ENCODE results near the gene SLC41A2. TPM values are rescaled to one million over a fixed set of nuclear protein-coding genes. Genes with fewer than 3 reads are reported as not detected.
"Not testable (repeated sequence)": the region's sequence is repeated elsewhere in the genome, so short reads cannot be mapped to it uniquely, and the experiment has no call there.

The SLC41A2 gene
- total RNA-seq, 2 experiments from 2014 or later, result 7.9 to 11.1 TPM

DNA sequence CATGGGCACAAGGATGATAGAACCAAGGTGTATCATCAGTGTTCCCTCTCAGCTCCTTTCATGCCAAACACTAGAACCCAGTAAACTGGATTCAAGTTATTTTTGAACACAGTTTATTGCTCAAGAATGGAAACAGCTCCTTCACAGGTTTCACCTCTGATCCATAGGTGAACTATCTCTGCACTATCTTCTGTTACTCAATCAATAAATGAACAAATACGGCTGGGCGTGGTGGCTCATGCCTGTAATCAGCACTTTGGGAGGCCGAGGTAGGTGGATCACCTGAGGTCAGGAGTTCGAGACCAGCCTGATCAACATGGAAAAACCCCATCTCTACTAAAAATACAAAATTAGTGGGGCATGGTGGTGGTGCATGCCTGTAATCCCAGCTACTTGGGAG is 9.4 kb downstream of the SLC41A2 start:
- intact Hi-C loops (cut with DNase I, micrococcal nuclease); H3K27me3 Mint-ChIP-seq; H3K4me3 Mint-ChIP-seq; DNase-seq; H3K36me3 Mint-ChIP-seq (ENCODE audit: low read depth); H3K27ac Mint-ChIP-seq; H3K9me3 Mint-ChIP-seq (ENCODE audit: low read depth); H3K4me1 Mint-ChIP-seq; ATAC-seq; POLR2A ChIA-PET: not testable (repeated sequence)
- CTCF ChIA-PET, result interaction anchor here (0.6 to 0.8 kb wide), 2 partner anchors 253 to 308 kb away, joined by 3 read pairs; no protein-coding TSS in a partner anchor

DNA sequence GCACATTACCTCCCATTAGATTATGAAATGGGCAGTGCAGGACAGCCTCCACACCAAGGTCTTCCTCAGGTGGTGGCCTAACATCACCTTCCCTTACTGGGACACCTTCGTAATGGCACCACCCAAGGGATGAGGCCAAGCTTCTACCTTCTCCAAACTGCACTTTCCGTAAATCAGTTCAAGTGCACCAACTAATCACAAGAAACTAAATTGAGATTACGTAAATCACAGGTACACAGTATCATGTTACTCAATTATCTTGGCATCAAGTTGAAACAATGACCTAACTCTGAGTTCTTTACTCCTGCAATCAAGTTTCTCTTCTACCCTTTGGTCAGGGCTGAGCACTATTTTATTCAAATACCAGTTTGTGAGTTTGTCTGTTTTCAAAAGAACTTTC is 13.8 kb downstream of the SLC41A2 start:
- intact Hi-C loops (cut with DNase I, micrococcal nuclease), result no loop called here
- Mint-ChIP-seq H3K27ac (no peak overlapping the region), H3K4me1 (no peaks in the 10 kb centered on the region), H3K36me3 (ENCODE audit: low read depth) (no peaks in the 10 kb centered on the region), H3K27me3 (no peaks in the 10 kb centered on the region), H3K9me3 (ENCODE audit: low read depth) (peaks cover 2% of the 10 kb centered on the region), H3K4me3 (no peak overlapping the region)
- DNase-seq, result no peak
- ATAC-seq, result no peak
- ChIA-PET POLR2A (no interaction called here), CTCF (no interaction called here)

DNA sequence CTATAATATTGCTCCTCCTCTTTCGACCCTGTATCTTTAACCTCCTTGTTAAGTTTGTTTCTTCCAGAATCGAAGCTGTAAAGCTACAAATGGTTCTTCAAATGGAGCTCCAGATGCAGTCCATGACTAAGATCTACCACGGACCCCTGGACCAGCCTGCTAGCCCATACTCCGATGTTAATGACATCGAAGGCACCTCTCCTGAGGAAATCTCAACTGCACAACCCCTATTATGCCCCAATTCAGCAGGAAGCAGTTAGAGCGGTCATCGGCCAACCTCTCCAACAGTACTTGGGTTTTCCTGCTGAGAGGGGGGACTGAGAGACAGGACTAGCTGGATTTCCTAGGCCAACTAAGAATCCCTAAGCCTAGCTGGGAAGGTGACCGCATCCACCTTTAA is 14.7 kb downstream of the SLC41A2 start:
- H3K27ac Mint-ChIP-seq; H3K27me3 Mint-ChIP-seq; ATAC-seq; POLR2A ChIA-PET; H3K4me1 Mint-ChIP-seq; intact Hi-C loops (cut with DNase I, micrococcal nuclease); H3K36me3 Mint-ChIP-seq (ENCODE audit: low read depth); DNase-seq; H3K9me3 Mint-ChIP-seq (ENCODE audit: low read depth); H3K4me3 Mint-ChIP-seq: not testable (repeated sequence)
- CTCF ChIA-PET, result interaction anchor here (0.9 to 2.9 kb wide), 3 partner anchors 10 to 540 kb away, joined by 3 to 16 read pairs (median 6); no protein-coding TSS in a partner anchor

DNA sequence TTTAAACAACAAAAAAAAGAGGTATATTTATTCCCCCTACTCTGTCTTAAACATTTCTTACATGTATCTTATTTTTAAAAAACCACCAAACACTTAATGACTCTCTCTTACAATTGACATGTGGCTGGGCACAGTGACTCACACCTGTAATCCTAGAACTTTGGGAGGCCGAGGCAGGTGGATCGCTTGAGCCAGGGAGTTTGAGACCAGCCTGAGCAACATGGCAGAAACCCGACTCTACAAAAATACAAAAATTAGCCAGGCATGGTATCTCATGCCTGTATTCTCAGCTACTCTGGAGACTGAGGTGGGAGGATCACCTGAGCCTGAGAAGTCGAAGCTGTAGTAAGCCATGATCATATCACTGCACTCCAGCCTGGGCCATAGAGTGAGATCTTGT is 16.0 kb downstream of the SLC41A2 start:
- H3K27me3 Mint-ChIP-seq, result peaks cover 4% of the 10 kb centered on the region
- DNase-seq (no peak), ATAC-seq (no peak)
- H3K27ac Mint-ChIP-seq, result no peak overlapping the region
- ChIA-PET POLR2A (no interaction called here), CTCF (interaction anchor here (1.2 to 2.9 kb wide), 2 partner anchors 11 to 12 kb away, joined by 6 to 16 read pairs; no protein-coding TSS in a partner anchor)
- intact Hi-C loops (cut with DNase I, micrococcal nuclease), result no loop called here
- H3K36me3 Mint-ChIP-seq (ENCODE audit: low read depth), result no peaks in the 10 kb centered on the region
- no peaks in the 10 kb centered on the region for H3K4me1 Mint-ChIP-seq
- H3K9me3 Mint-ChIP-seq (ENCODE audit: low read depth), result peaks cover 2% of the 10 kb centered on the region
- H3K4me3 Mint-ChIP-seq, result no peak overlapping the region

DNA sequence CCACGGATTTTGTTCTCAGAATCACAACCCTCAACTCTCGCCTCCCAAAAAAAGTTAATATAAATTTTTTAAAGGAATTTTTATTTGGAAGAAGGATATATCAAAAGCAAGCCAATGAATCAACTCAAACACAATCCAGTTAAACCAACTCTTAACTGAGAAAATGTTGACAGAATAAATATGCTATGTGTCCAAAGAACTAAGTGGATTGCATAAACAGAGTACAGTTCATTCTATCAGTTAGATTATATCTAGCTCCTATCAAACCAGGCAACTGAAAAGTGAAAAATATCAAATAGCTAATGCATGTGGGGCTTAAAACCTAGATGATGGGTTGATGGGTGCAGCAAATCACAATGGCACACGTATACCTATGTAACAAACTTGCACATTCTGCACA is 16.6 kb downstream of the SLC41A2 start:
- Mint-ChIP-seq H3K27ac (no peak overlapping the region), H3K9me3 (ENCODE audit: low read depth) (peaks cover 2% of the 10 kb centered on the region), H3K4me1 (no peaks in the 10 kb centered on the region), H3K36me3 (ENCODE audit: low read depth) (no peaks in the 10 kb centered on the region), H3K27me3 (peaks cover 4% of the 10 kb centered on the region), H3K4me3 (no peak overlapping the region)
- intact Hi-C loops (cut with DNase I, micrococcal nuclease), result no loop called here
- ChIA-PET CTCF (interaction anchor here (2.9 kb wide), 1 partner anchor 10 kb away, joined by 16 read pairs; no protein-coding TSS in a partner anchor), POLR2A (interaction anchor here (0.8 kb wide), 1 partner anchor 241 kb away, joined by 12 read pairs; no protein-coding TSS in a partner anchor)
- no peak for DNase-seq
- no peak for ATAC-seq

DNA sequence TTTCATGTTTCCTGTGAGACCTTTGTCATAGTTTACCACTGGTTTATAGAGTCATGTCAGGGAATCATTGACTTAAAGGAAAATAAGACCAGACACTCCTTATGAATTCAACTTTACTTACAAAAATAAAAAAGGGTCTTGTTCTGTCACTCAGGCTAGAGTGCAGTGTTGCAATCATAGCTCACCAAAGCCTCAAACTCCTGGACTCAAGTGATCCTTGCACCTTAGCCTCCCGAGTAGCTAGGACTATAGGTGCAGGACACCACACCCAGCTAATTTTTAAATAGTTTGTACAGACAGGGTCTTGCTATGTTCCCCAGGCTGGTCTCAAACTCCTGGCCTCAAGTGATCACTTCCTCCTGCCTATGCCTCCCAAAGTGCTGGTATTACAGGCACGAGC is 19.0 kb downstream of the SLC41A2 start:
- no peak for DNase-seq
- no peaks in the 10 kb centered on the region for H3K9me3 Mint-ChIP-seq (ENCODE audit: low read depth)
- H3K27ac Mint-ChIP-seq, result no peak overlapping the region
- H3K4me3 Mint-ChIP-seq, result no peak overlapping the region
- POLR2A ChIA-PET, result no interaction called here
- H3K4me1 Mint-ChIP-seq, result no peaks in the 10 kb centered on the region
- intact Hi-C loops (cut with DNase I, micrococcal nuclease), result no loop called here
- H3K36me3 Mint-ChIP-seq (ENCODE audit: low read depth), result no peaks in the 10 kb centered on the region
- H3K27me3 Mint-ChIP-seq, result peaks cover 4% of the 10 kb centered on the region
- CTCF ChIA-PET, result no interaction called here
- no peak for ATAC-seq

DNA sequence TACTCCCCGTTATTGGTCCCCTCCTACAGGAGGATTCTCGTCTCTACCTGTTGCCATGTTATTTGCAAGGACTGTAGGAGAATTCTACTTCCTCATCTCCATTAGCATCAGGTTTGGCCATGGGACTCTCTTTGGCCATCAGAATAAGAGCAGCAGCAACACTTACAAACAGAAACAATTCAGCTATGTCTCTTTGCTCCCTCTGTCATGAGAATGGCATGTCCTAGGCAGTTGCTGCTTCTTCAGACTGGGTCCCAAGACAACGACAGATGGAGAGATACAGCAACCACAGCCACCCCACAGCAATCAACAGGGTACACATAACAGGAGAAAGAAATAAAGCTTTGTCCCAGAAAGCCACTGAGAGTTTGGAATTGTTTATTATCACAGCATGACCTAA is 19.7 kb downstream of the SLC41A2 start:
- ATAC-seq, result no peak
- no peak overlapping the region for H3K4me3 Mint-ChIP-seq
- H3K4me1 Mint-ChIP-seq, result no peaks in the 10 kb centered on the region
- no peaks in the 10 kb centered on the region for H3K36me3 Mint-ChIP-seq (ENCODE audit: low read depth)
- H3K27me3 Mint-ChIP-seq, result peaks cover 4% of the 10 kb centered on the region
- DNase-seq, result no peak
- ChIA-PET CTCF (interaction anchor here (0.8 kb wide), 1 partner anchor 456 kb away, joined by 3 read pairs; no protein-coding TSS in a partner anchor), POLR2A (no interaction called here)
- H3K9me3 Mint-ChIP-seq (ENCODE audit: low read depth), result no peaks in the 10 kb centered on the region
- no peak overlapping the region for H3K27ac Mint-ChIP-seq
- intact Hi-C loops (cut with DNase I, micrococcal nuclease), result no loop called here

DNA sequence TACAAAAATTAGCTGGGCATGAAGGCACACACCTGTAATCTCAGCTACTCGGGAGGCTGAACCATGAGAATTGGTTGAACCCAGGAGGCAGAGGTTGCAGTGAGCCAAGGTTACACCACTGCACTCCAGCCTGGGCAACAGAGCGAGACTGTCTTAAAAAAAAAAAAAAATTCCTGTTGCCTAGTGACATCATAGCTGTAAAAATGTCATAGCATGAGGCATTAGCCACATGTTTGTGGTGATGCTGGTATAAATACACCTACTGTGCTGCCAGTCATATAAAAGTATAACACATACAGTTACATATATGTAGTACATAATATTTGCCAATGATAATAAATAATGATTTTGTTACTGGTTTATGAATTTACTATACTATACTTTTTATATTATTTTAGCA is 22.2 kb downstream of the SLC41A2 start:
- Mint-ChIP-seq H3K27ac (no peak overlapping the region), H3K4me1 (peaks cover 9% of the 10 kb centered on the region), H3K9me3 (ENCODE audit: low read depth) (no peaks in the 10 kb centered on the region), H3K4me3 (no peak overlapping the region), H3K27me3 (peaks cover 5% of the 10 kb centered on the region), H3K36me3 (ENCODE audit: low read depth) (no peaks in the 10 kb centered on the region)
- ChIA-PET POLR2A (no interaction called here), CTCF (no interaction called here)
- DNase-seq (no peak), ATAC-seq (peak; percentile 23)
- intact Hi-C loops (cut with DNase I, micrococcal nuclease), result no loop called here

DNA sequence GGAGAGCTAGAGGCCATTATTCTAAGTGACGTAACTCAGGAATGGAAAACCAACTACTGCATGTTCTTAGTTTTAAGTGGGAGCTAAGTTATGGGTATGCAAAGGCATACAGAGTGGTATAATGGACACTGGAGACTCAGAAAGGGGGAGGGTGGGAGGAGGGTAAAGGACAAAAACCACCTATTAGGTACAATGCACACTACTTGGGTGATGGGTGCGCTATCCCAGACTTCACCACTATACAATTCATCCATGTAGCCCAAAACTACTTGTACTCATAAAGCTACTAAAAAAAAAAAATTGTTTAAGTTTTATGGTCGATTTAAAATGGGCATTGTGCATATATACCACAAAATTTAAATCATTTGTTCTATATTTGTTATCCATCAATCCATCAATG is 24.3 kb downstream of the SLC41A2 start:
- ATAC-seq (no peak), DNase-seq (no peak)
- Mint-ChIP-seq H3K27ac (no peak overlapping the region), H3K4me3 (no peak overlapping the region), H3K27me3 (peaks cover 5% of the 10 kb centered on the region), H3K36me3 (ENCODE audit: low read depth) (no peaks in the 10 kb centered on the region), H3K9me3 (ENCODE audit: low read depth) (no peaks in the 10 kb centered on the region), H3K4me1 (peaks cover 25% of the 10 kb centered on the region)
- ChIA-PET POLR2A (no interaction called here), CTCF (no interaction called here)
- intact Hi-C loops (cut with DNase I, micrococcal nuclease), result no loop called here

DNA sequence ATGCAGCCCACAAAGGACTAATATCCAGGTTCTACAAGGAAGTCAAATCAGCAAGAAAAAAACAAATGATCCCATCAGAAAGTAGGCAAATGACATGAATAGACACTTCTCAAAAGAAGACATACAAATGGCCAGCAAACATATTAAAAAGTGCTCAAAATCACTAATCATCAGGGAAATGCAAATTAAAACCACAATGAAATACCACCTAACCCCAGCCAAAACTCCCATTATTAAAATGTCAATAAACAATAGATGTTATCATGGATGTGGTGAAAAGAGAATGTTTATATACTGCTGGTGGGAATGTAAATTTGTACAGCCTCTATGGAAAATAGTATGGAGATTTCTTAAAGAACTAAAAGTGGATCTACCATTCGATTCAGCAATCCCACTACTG is 25.0 kb downstream of the SLC41A2 start:
- Mint-ChIP-seq H3K4me1 (peaks cover 29% of the 10 kb centered on the region), H3K36me3 (ENCODE audit: low read depth) (no peaks in the 10 kb centered on the region)
- POLR2A ChIA-PET, result no interaction called here

DNA sequence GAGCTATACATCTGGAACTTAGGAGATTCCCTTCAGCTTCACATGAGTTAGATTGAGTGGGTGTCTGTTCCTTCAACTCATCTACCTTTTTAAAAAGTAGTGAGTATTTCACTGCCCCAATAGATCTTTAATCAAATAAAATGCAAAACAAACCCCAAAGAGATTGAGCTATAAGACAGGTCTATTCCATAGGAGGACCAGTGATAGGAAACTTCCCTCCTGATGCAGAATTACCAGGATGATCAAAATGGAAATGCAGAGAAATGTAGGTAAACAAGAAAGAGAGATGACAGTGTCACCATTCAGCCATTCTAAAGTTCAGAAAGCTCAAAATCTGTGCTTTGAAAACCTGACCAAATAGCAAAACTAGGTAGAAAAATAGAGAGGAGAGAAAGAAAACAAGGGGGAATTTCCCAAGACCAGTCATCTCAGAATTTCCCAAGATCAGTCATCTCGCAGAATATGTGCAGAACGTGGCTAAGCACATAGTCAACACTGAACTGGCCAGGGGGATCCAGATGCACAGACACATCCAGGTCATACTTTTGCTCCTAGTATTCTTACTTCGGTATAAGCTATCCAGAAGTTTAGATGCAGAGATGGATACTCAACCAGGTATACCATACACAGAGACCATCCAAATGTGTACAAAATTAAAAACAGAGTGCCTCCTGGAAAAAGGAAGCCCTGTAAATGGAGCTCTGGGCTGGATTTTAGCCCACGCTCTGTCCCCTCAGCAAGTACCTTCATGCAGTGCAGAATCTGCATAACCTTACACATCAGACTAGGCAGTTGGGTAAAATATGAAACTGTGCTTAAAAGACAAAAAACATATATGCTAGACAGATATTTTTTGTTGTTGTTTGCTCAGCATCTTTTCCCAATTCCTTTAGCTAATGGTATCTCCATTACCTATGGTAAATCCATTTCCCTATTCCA is 27.4 kb downstream of the SLC41A2 start:
- intact Hi-C loops (cut with DNase I, micrococcal nuclease), result loop anchor here (1.0 to 2.0 kb wide), 7 partner anchors 27 to 298 kb away; partner anchors contain the start of genes SLC41A2 (in 1 of the 2) and WASHC4 (in 1 of the 2)
- DNase-seq (peak; percentile 73), ATAC-seq (peak; percentile 98)
- Mint-ChIP-seq H3K4me3 (peak overlapping the region; percentile 30), H3K36me3 (ENCODE audit: low read depth) (no peaks in the 10 kb centered on the region), H3K27me3 (peaks cover 1% of the 10 kb centered on the region), H3K4me1 (peaks cover 29% of the 10 kb centered on the region), H3K9me3 (ENCODE audit: low read depth) (no peaks in the 10 kb centered on the region), H3K27ac (peak overlapping the region; percentile 77)
- ChIA-PET POLR2A (interaction anchor here (0.6 to 0.8 kb wide), 4 partner anchors 26 to 112 kb away, joined by 3 to 4 read pairs (median 4); no protein-coding TSS in a partner anchor), CTCF (interaction anchor here (0.6 to 4.1 kb wide), 10 partner anchors 11 to 549 kb away, joined by 3 to 16 read pairs (median 4); partner anchors contain the start of gene SLC41A2)

More for the DNA sequence above, 25.0 kb downstream of the SLC41A2 start:
- Mint-ChIP-seq H3K27ac (no peak overlapping the region), H3K9me3 (ENCODE audit: low read depth) (no peaks in the 10 kb centered on the region), H3K4me3 (no peak overlapping the region), H3K27me3 (peaks cover 1% of the 10 kb centered on the region)
- CTCF ChIA-PET, result interaction anchor here (4.1 kb wide), 1 partner anchor 9 kb away, joined by 16 read pairs; no protein-coding TSS in a partner anchor
- DNase-seq (no peak), ATAC-seq (no peak)
- intact Hi-C loops (cut with DNase I, micrococcal nuclease), result no loop called here
